ENCODE data around the gene CXXC5.
"Not testable (repeated sequence)": the region's sequence is repeated elsewhere in the genome, so short reads cannot be mapped to it uniquely, and the experiment has no call there.

Gene CXXC5

GRCh38 chr5:139648205-139649081 is at the start of gene CXXC5:
CXXC5 (plus strand) TSS chr5:139648349; CDS start chr5:139680524, 32,175 bp downstream.
- no peak for DNase-seq (ENCODE audit: low read depth)

GRCh38 chr5:139598601-139598965 is 49.6 kb upstream of the CXXC5 start:
- not testable (repeated sequence) for DNase-seq (ENCODE audit: low read depth)

GRCh38 chr5:139600336-139600949 is 47.7 kb upstream of the CXXC5 start:
- DNase-seq (ENCODE audit: low read depth), result no peak

- DNase-seq (ENCODE audit: low read depth), result no peak
Measured at GRCh38 chr5:139601429-139601828, 46.7 kb upstream of the CXXC5 start.

GRCh38 chr5:139601948-139602347 is 46.2 kb upstream of the CXXC5 start:
- not testable (repeated sequence) for DNase-seq (ENCODE audit: low read depth)

GRCh38 chr5:139605887-139606286 is 42.3 kb upstream of the CXXC5 start:
- no peak for DNase-seq (ENCODE audit: low read depth)

GRCh38 chr5:139611703-139612584 is 36.2 kb upstream of the CXXC5 start:
- DNase-seq (ENCODE audit: low read depth), result no peak

- no peak for DNase-seq (ENCODE audit: low read depth)
Measured at GRCh38 chr5:139619861-139620260, 28.3 kb upstream of the CXXC5 start.

- not testable (repeated sequence) for DNase-seq (ENCODE audit: low read depth)
Measured at GRCh38 chr5:139625398-139625797, 22.8 kb upstream of the CXXC5 start.

GRCh38 chr5:139630855-139631254 is 17.3 kb upstream of the CXXC5 start:
- DNase-seq (ENCODE audit: low read depth), result no peak

GRCh38 chr5:139631520-139632165 is 16.5 kb upstream of the CXXC5 start:
- no peak for DNase-seq (ENCODE audit: low read depth)

GRCh38 chr5:139633295-139634027 is 14.7 kb upstream of the CXXC5 start:
- peak; percentile 53 for DNase-seq (ENCODE audit: low read depth)

- DNase-seq (ENCODE audit: low read depth), result no peak
Measured at GRCh38 chr5:139634028-139634325, 14.2 kb upstream of the CXXC5 start.

- DNase-seq (ENCODE audit: low read depth), result no peak
Measured at GRCh38 chr5:139634541-139634940, 13.6 kb upstream of the CXXC5 start.

- no peak for DNase-seq (ENCODE audit: low read depth)
Measured at GRCh38 chr5:139635191-139635590, 13.0 kb upstream of the CXXC5 start.

GRCh38 chr5:139635606-139636206 is 12.4 kb upstream of the CXXC5 start:
- no peak for DNase-seq (ENCODE audit: low read depth)

GRCh38 chr5:139636207-139636792 is 11.8 kb upstream of the CXXC5 start:
- DNase-seq (ENCODE audit: low read depth), result no peak

- no peak for DNase-seq (ENCODE audit: low read depth)
Measured at GRCh38 chr5:139636975-139637408, 11.2 kb upstream of the CXXC5 start.

- DNase-seq (ENCODE audit: low read depth), result no peak
Measured at GRCh38 chr5:139637438-139638089, 10.6 kb upstream of the CXXC5 start.

Data from stimulated activated CD8-positive, alpha-beta memory T cell treated with anti-CD3 and anti-CD28 coated beads, Interleukin-12 subunit alpha, Interleukin-12 subunit beta, amount 100 ng/mL, for 1 hour (primary cell).